Brain microvascular endothelial cell (primary cell): ENCODE data around the gene KIZ.
"Not testable (repeated sequence)": the region's sequence is repeated elsewhere in the genome, so short reads cannot be mapped to it uniquely, and the experiment has no call there.

Experiments used
- DNase-seq: peaks from one replicate; pipeline ENCODE4 v3.0.0-alpha.2; 2020
- H3K27ac ChIP-seq: fragments of 250-450 bp; sonication (Bioruptor Pico); 2 replicates; pipeline ENCODE4 v1.5.1; 2020; ENCODE audit warnings: mild to moderate bottlenecking, moderate library complexity
- H3K27me3 ChIP-seq: fragments of 250-450 bp; sonication (Bioruptor Pico); replicated peaks from 2 replicates; pipeline ENCODE4 v1.5.1; 2020; ENCODE audit warnings: mild to moderate bottlenecking
- H3K36me3 ChIP-seq: fragments of 250-450 bp; sonication (Bioruptor Pico); replicated peaks from 2 replicates; pipeline ENCODE4 v1.5.1; 2020; ENCODE audit warnings: mild to moderate bottlenecking
- H3K4me3 ChIP-seq: 2 replicates; pipeline ENCODE4 v1.5.1; 2011; ENCODE audit warnings: low read depth, mild to moderate bottlenecking, control low read depth, low read length, moderate library complexity
- CTCF ChIP-seq: IDR thresholded peaks from 2 replicates; pipeline ENCODE4 v1.5.1; 2011; ENCODE audit warnings: low read depth, mild to moderate bottlenecking, moderate library complexity, low read length, control low read depth, inconsistent platforms; ENCODE audit errors: missing control alignments
- in situ Hi-C: cut with HindIII; loops from 2 replicates; pipeline ENCODE4 v1.10.0; 2017; ENCODE audit warnings: low sequenced_read_pairs, low pct_ligation_motif_present

KIZ gene

DNA sequence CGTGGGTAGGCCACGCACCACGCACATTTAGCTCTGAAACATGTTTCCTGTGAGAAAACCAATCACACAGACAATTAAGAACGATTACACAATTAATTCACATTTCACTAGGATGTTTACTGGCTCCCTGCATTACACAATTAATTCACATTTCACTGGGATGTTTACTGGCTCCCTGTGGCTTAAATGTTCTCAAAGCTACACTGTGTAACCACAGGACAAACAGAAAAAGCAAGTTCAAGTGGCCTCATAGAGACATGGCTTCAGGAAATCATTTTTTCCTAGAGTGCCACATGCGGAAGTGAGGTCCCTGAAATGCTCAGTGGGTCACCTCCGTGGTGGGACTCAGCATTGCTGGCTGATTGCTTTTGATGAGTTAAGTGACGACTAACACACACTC lies 115.5 kb downstream of the KIZ start:
- Histone ChIP-seq H3K27ac (no peak overlapping the region), H3K36me3 (no peaks in the 10 kb centered on the region), H3K27me3 (no peaks in the 10 kb centered on the region), H3K4me3 (no peak overlapping the region)
- no peak for TF ChIP-seq CTCF
- DNase-seq: no peak
- in situ Hi-C loops: no loop called here

DNA sequence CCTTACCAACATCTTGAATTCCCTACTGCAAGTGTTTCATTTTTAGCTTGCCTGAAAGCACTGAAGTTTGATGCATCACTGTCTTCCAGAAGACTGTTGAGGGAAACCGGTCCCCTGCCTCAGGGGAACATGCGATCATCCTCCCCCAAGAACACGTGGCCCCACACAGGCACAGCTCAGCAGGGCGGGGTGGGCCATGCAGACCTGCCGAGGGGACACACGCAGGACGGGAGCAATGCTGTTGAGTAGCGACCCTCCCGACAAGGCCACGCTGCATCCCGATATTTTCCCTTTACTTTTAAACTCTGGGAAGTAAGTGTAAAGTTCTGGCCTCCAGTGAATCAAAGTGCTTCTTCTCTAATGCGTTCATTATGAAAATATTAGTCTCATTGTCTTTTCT lies 117.9 kb downstream of the KIZ start:
- Histone ChIP-seq H3K36me3 (no peaks in the 10 kb centered on the region), H3K27ac (no peak overlapping the region), H3K27me3 (no peaks in the 10 kb centered on the region), H3K4me3 (no peak overlapping the region)
- in situ Hi-C loops: no loop called here
- TF ChIP-seq CTCF: no peak
- no peak for DNase-seq

- TF ChIP-seq CTCF: no peak
- Histone ChIP-seq H3K27me3 (no peaks in the 10 kb centered on the region), H3K36me3 (no peaks in the 10 kb centered on the region), H3K27ac (no peak overlapping the region), H3K4me3 (no peak overlapping the region)
- in situ Hi-C loops: no loop called here
- DNase-seq: no peak
These were observed 118.9 kb downstream of the KIZ start for GRCh38 chr20:21244808-21245207.

DNA sequence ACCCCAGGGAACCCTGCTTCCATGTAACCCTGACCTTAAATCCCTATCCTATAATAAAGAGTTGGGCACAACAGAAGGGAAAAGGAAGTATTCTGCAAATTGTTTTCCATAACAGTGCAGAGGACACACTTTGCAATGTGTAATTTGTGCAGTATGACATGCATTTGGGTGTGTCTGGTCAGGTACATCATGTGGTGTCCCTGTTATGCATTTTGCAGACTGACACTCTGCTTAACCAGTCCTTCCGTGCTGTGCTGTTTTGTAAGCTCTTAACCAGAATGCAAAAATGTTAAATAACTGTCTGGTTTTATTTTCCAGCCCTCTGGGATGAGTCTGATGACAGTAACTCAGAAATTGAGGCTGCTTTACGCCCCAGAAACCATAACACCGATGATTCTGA lies 120.3 kb downstream of the KIZ start:
- in situ Hi-C loops: no loop called here
- Histone ChIP-seq H3K4me3 (no peak overlapping the region), H3K36me3 (no peaks in the 10 kb centered on the region), H3K27ac (no peak overlapping the region), H3K27me3 (no peaks in the 10 kb centered on the region)
- TF ChIP-seq CTCF: no peak
- DNase-seq: no peak

- H3K27ac ChIP-seq, H3K36me3 ChIP-seq, in situ Hi-C loops, DNase-seq, H3K27me3 ChIP-seq, H3K4me3 ChIP-seq: not testable (repeated sequence)
These were observed 121.8 kb downstream of the KIZ start for GRCh38 chr20:21247603-21248095.

GRCh38 chr20:21251278-21251677 lies 125.4 kb downstream of the KIZ start:
- Histone ChIP-seq H3K4me3 (no peak overlapping the region), H3K27ac (no peak overlapping the region), H3K36me3 (no peaks in the 10 kb centered on the region), H3K27me3 (no peaks in the 10 kb centered on the region)
- in situ Hi-C loops: no loop called here
- DNase-seq: no peak
- TF ChIP-seq CTCF: no peak

DNA sequence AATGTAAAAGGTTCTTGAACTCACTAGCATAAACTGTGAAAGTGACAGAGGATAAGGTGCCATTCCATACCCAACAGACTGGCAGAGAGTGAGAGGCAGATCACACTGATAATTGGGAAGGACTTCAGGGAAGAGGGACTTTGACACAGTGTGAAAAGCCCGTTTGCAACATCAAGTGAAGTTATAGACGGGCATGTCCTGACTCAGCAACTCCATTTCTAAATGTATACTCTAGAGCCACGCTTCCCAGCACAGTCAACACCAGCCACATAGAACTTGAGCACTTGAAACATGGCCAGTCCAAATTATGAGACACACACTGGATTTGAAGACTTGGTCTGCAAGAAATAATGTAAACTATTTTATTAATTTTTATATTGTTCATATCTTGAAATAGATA lies 131.3 kb downstream of the KIZ start:
- TF ChIP-seq CTCF: no peak
- H3K36me3 ChIP-seq: no peaks in the 10 kb centered on the region
- no peak overlapping the region for H3K4me3 ChIP-seq
- in situ Hi-C loops: no loop called here
- no peak overlapping the region for H3K27ac ChIP-seq
- no peak for DNase-seq
- H3K27me3 ChIP-seq: no peaks in the 10 kb centered on the region
